Bone marrow (tissue), 2 donors: ENCODE results near the gene PEAK1.

ENCODE experiments used
- DNase-seq, 2 donors: peaks; one replicate each; lab custom pipeline; 2025; lab: John Stamatoyannopoulos, UW

Gene PEAK1

DNA sequence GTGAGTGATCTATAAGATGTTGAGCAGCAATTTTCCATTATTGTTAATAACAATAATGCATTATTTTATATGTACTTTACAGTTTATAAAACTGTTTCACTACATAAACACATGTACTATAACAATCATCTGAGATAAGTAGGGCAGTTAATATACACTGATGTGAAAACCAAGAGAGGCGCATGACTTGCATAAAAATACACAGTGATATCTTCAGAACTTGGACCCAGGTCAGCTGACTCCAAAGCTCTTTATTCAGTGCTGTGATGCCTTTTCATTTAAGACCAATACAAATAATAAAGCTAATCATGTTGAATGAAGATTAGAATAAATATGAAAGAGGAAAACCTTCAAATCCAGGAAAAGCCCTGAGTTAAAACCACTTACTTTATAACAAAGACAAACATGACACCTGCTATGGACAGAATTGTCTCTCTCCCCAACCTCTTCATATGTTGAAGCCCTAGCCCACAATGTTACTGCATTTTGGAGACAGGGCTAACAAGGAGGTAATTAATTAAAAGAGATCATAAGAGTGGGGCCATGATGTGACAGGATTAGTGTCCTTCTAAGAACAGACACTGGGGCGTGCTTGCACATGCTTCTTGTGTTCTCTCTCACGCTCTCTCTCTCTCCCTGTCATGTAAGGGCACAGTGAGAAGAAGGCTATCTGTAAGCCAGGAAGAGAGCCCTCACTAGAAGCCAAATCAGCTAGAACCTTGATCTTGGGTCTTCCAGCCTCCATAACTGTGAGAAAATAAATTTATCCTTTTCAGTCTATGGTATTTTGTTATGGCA lies 293.2 kb downstream of the PEAK1 start:
- DNase-seq = no peak

DNA sequence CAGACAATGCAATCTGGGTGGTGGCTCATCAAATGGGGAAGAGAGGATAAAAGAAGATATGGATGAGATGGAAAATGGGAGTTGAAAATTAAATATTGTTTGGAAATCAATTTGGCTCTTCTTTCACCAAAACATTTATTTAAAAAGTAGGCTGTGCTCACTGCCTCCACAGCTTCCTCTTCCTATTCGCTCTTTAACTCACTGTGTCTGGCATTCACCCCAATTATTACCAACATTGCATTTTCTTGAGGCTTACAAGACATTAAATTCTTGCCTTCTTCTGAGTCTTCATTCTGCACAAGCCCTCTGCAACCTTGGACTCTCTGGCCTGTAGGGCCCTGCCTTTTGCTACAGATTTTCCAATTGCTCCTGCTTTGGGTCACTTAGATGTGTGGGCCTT lies 296.1 kb downstream of the PEAK1 start:
- no peak for DNase-seq

DNA sequence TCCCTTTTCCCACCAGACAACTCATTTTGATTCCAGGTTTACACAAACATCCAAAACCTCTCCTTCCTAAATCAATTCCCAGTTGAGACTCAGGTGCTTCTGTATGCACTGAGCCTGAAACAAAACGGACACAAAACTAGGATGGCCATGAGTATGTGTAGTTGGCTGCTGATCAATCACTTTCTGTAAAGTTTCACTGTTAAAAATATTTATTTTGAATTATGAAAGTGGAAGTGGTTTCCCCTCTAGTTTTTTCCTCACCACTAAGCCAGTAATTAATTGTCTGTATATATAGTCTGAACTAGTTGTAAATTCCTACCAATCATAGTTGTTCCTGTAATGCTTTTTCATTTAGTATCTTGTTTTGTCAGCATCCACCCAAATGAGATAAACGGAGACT lies 297.3 kb downstream of the PEAK1 start:
- no peak for DNase-seq

- DNase-seq = no peak
These were observed 298.3 kb downstream of the PEAK1 start for GRCh38 chr15:77121599-77121998.

- DNase-seq = no peak
These were observed 299.3 kb downstream of the PEAK1 start for GRCh38 chr15:77120576-77120975.

DNA sequence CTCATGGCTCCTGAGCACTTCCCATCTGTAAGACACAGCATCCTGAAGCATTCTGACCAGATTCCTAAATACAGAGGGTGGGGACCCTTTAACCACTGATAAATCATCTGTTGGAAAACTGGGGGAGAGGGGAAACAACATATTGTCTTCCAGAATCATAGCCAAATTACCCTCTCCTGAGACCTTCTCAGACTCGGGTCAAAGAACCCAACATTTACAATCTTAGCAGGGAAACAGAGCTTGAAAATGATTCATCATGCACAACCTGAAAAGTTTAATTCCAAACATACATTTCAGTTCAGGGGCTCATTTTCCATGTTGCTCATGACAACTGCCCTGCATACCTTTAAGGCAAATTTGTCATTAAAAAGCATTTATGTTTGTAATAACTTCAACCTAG lies 300.5 kb downstream of the PEAK1 start:
- DNase-seq = no peak

- DNase-seq = peak in 1 of 2 donors; percentile 81
These were observed 301.0 kb downstream of the PEAK1 start for GRCh38 chr15:77118882-77119321.

DNA sequence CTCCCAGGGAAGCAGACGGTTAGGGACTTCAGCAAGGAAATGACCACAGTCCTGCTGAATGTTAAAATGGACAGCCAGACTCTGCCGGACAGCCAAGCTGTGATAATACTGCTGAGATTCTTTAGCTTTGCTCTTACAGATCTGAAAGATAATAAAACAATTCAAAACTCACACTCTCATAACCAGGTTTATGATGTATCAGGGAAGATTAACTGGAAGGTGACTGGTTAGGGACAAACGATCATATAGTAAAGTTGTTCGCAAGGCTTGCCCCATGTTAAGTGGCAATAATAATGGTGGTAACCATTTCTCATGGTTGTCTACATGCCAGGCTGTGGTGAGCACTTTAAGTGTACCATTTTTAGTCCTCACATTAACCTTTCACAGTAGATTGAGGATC lies 304.7 kb downstream of the PEAK1 start:
- DNase-seq = no peak

DNA sequence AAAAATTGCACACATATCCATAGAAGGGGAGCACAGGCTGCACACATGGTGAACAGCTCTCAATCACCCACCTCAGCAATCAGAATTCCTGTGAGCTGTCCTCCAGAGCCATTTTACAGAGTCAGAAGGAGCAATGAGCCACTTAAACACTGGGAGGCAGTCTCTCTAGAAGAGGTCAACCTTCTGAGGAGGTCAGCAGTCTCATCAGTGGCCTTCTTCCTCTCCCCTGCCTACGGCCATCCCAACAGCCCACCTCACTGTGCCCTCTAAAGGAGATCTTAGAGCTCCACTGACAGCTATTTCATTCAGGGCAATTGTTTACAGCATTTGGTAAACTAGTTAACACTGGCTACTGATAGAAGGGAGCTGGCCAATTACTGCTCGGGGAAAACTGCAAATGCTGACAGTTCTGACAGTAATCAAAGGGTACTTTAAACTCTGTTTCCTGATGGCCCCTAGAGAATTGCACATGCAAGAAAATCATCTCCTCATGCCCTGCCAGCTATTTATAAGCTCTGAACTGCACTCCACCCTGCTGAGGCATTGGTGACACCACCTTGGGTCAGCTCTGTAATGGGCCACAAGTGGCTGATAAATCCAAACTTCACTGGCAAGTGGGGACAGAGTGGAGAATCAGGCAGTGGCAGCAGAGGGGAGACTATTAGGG lies 306.9 kb downstream of the PEAK1 start:
- no peak for DNase-seq

GRCh38 chr15:77111789-77112188 lies 308.1 kb downstream of the PEAK1 start:
- DNase-seq = no peak

DNA sequence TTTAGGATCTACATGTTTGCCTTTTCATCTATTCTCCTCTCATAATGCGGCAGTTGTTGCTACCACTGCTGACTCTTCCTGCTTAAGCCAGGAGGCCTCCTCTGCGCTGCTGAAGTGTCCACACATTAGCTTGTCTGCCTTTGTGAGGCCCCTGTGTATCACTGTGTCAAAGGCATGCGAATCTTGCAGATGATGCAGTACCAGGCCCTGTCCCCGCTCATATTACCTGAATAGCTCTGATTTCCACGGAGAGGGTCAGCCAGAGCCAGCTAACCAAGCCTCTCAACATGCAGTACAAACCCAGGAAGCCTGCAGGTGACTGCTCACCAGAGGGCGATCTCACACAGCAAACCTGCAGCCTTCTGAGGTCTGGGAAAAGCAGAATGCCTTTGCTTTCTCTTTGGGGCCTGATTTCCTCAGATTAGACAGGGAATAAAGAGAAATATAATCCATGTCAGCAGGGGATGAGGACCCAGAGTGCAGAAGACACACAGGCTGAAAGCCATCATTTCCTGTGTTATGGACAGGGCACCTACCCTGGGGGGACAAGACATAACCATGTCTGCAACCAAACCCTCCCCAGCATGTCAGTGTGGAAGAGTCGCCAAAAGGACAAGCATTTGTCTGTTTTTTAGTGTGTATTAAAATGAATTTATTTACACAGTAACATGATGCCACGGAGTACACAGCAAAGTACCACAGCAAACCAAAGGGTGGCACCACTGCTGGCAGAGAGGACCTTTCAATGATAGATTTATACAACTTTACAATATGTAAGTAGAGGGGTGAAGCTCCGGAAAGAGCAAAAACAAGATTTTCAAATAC lies 312.2 kb downstream of the PEAK1 start:
- peak in 1 of 2 donors; percentile 13 for DNase-seq

DNA sequence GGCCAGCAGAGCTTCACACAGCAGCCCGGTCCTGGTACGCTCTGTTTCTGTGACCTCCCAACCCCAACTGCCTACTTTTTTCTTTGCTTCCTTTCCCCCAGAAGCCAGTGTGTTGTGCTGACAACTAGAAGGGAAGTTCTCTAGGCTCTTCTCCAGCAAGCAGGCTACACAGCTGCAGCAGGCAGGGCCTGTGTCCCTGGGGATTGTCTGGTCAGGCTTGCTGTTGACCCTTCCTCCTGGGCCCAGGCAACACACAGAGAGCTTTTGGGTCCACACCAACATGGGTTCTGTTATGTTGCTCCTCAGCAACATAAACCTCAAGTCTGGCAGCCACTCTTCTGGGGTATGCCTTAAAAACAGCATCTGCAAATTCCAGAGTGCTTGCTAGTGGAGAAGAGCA lies 312.8 kb downstream of the PEAK1 start:
- DNase-seq = no peak

- DNase-seq = no peak
These were observed 315.7 kb downstream of the PEAK1 start for GRCh38 chr15:77104155-77104554.

DNA sequence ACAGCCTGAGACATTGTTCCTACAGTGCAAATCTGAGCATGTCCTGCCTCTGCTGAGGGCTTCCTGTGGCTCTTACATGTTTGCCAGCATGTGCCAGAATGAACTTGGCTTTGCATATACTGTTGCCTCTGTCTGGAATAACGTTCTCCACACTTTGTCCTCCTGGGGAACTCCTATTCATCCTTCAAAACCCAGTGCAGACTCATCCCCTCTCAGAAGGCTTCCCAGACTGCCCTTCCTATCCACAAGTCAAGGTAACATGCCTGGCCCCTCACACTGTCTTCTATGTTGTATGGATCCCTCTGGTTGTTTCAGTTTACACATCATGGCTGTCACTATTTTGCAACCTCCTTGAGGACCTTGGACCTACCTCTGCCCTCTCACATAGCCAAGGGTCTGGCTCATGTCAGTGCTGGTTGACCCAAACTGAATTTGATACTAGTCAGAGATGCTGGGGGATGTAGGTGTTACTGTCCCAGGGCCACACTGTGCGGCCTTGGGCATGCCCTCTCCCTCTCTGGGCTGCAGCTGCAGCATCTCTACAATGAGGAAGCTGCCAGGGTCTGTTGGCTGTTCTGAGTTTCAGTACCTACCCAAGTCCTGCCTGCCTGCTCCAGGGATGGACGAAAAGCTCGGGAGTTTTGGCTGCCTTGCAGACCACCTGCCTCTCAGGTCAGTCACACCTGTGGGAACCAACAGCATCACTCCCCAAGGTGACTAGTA lies 320.0 kb downstream of the PEAK1 start:
- no peak for DNase-seq

DNA sequence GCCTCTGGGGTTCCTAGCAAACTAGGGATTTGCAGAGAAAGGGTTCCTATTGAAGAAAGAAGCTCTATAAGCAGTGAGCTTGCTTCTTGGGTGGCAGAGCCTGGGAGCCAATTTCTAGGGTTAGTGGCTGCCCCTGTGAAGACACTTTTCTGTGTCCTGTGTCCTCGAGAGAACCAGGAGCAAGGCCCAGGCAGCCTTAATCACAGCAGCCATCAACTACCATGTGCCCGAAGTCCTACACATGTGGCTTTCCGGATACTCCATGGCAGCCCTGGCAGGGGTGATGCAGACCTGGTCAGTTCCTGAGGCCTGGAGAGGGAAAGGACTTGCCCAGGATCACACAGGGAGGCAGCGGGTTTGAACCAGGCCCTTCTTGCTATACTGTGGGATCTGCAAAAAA lies 321.3 kb downstream of the PEAK1 start:
- DNase-seq = no peak

GRCh38 chr15:77097921-77098320 lies 322.0 kb downstream of the PEAK1 start:
- DNase-seq = no peak

DNA sequence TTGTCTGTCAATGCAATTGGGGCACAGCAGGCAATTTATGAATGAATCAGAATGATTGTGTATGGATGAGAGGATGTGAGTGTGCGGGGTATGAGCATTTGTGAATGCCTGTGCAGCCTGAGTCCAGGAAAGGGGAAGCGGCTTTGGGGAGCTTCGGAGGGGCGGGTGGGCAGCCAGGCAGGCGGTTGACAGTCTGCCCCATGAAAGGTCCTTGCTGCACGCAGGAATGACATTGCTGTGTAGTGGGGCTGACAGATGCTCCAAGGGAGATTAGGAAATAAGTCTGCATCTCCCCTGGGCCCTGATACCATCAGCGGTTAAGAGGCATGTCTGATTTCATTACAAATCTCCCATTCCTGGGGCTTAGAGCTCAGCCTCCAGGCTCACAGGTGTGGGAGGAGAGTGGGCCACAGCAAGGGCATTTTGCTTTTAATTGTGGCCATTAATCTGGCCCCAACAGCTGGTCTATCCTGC lies 322.6 kb downstream of the PEAK1 start:
- DNase-seq = no peak

DNA sequence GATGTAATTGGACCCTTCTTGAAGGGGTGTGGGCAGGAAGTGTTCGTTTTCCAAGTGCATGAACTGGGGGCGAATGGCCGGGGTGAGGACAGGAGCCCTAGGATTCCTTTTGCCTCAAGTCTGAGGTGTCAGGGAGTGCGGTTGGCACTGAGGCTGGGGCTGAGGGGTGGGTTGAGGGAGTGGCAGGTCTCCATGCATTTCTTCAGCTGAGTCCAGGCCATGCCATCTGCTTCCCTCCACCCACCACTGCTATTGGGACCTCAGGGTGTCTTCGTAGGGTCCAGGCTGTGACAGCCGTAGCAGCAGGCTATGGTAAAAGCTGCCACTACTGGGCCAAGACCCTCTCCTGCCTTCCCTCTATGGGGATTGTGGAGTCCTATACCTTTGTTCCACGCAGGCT lies 323.4 kb downstream of the PEAK1 start:
- no peak for DNase-seq

DNA sequence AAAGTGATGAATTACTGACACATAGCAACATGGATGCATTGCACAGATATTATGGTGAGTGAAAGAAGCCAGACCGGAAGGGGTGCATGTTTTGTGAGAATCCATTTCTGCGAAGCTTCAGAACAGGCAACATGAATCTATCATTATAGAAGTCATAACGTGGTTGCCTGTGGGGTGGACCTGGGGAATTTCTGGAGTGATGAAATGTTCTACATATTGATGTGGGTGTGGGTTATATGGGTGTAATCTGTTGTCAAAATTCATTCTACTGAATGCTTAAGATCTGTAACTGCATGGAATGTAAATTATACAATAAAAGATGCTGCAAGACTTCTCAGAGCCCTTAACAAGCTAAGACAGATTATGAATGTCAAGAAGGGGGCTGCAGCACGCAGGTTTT lies 323.8 kb downstream of the PEAK1 start:
- no peak for DNase-seq

DNA sequence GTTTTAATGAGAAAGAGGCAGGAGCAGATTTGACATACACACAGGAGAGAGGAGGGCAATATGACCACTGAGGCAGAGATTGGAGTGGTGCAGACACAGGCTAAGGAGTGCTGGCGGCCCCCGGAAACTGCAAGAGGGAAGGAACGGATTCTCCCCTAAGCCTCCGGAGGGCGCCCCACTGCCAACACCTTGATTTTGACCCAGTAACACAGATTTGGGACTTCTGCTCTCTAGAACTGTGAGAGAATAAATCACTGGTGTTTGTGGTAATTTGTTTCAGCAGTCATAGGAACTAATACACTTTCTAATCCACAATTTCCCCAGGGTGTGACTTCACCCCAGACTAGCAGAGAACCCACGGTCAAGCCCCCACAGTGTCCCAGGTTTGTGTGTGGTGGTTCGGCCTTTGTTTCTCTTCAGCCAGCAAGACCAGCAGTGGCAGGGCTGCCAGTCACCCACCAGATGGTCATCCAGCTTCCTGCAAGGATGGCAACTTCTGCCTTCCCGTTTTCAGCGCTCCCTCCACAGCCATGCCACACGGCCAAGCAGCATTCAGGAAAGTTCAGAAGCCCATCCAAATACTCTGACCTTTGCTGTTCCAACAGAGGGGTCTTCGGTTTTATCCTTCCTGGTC lies 325.4 kb downstream of the PEAK1 start:
- DNase-seq = no peak

DNA sequence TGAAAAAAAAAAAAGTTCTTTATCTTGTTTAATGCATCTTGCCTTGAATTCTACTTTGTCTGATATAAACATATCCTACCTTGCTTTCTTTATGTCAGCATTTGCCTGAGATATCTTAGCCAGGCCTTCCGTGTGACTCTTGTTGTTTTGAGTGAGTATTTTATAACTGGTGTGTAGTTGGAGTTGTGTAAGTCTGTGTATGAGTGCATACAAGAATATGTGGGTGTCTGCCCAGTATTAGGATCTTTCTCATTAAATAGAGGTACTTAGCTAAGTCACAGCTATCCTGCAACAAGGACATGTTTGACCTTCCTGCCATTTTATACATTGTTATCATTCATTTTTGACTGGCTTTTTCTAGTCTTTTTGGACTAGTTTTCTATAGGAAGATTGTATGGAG lies 326.5 kb downstream of the PEAK1 start:
- no peak for DNase-seq
